B cell (primary cell): ENCODE measurements around the gene HOXB9. TPM values are rescaled to one million over a fixed set of nuclear protein-coding genes. Genes with fewer than 3 reads are reported as not detected.

ENCODE experiments used
- ATAC-seq: fragments of 200-7000 bp; cut with Tn5 transposase; one replicate; pipeline ENCODE4 v1.10.0; 2021; ENCODE audit warnings: low read depth, mild to moderate bottlenecking, moderate number of reproducible peaks, moderate library complexity
- CTCF ChIA-PET: fragments of 350-600 bp; sonication (Branson Sonifier 250); formaldehyde crosslinking; loops from one replicate; lab custom pipeline; 2021; ENCODE audit warnings: antibody characterized with exemption, inconsistent platforms; lab: Charles Lee
- POLR2A ChIA-PET: fragments of 350-600 bp; sonication (Branson Sonifier 250); formaldehyde crosslinking; loops from one replicate; lab custom pipeline; 2021; ENCODE audit warnings: antibody characterized with exemption; lab: Charles Lee
- DNase-seq: peaks from one replicate; pipeline ENCODE4 v3.0.0; 2013
- H2AFZ ChIP-seq: 2 replicates; pipeline ENCODE4 v1.6.1; 2012; ENCODE audit warnings: mild to moderate bottlenecking, low read depth, low read length; ENCODE audit not compliant: insufficient read depth, poor library complexity, severe bottlenecking
- H3K27ac ChIP-seq, 2 donors: 1 replicate in 1 of 2; 2 replicates in 1 of 2; pipeline ENCODE4 v1.5.1; 2012 to 2013; ENCODE audit warnings: low read length in 2 of 2, mild to moderate bottlenecking in 2 of 2, moderate library complexity in 1 of 2
- H3K27me3 ChIP-seq, 4 experiments: fragments of 200-600 bp in 1 of 4; sonication (generic) in 1 of 4; replicated peaks in 1 of 4; 1 replicate in 2 of 4; 2 replicates in 2 of 4; pipeline versions ENCODE4 v1.6.1 to v1.7.0; 2013 to 2016; ENCODE audit warnings: low read length in 3 of 4, mild to moderate bottlenecking in 2 of 4, mixed read lengths in 1 of 4, moderate library complexity in 1 of 4; ENCODE audit not compliant: insufficient read depth in 4 of 4, control insufficient read depth in 3 of 4; ENCODE audit errors: control extremely low read depth in 1 of 4
- H3K36me3 ChIP-seq, 2 experiments: replicated peaks in 1 of 2; 1 replicate in 1 of 2; 2 replicates in 1 of 2; pipeline versions ENCODE4 v1.6.1 to v1.7.1; 2013; ENCODE audit warnings: low read length in 1 of 2; ENCODE audit not compliant: insufficient read depth in 2 of 2, control insufficient read depth in 1 of 2; ENCODE audit errors: control extremely low read depth in 1 of 2, extremely low read depth in 1 of 2
- H3K4me1 ChIP-seq, 2 donors: fragments of 200-600 bp in 1 of 2; sonication (generic) in 1 of 2; 1 replicate in 1 of 2; 2 replicates in 1 of 2; pipeline versions ENCODE4 v1.5.1 to v1.6.1; 2013 to 2017; ENCODE audit warnings: low read length in 2 of 2; ENCODE audit not compliant: control insufficient read depth in 2 of 2, insufficient read depth in 2 of 2
- H3K4me2 ChIP-seq: replicated peaks from 2 replicates; pipeline ENCODE3; 2012; ENCODE audit warnings: mild to moderate bottlenecking, low read depth, low read length; ENCODE audit not compliant: poor library complexity, severe bottlenecking
- H3K4me3 ChIP-seq, 5 experiments: fragments of 200-600 bp in 1 of 5; sonication (generic) in 1 of 5; 1 replicate in 3 of 5; 2 replicates in 2 of 5; pipeline versions ENCODE4 v1.5.1 to v1.7.0; 2011 to 2016; ENCODE audit warnings: low read length in 4 of 5, mild to moderate bottlenecking in 4 of 5, low read depth in 2 of 5, control low read depth in 1 of 5, moderate library complexity in 1 of 5; ENCODE audit not compliant: insufficient read depth in 1 of 5; ENCODE audit errors: control extremely low read depth in 1 of 5, extremely low read depth in 1 of 5
- H3K79me2 ChIP-seq: fragments of 200-600 bp; sonication (generic); one replicate; pipeline ENCODE4 v1.6.0; 2016; ENCODE audit warnings: low read length; ENCODE audit not compliant: control insufficient read depth, insufficient read depth
- H3K9ac ChIP-seq: fragments of 200-600 bp; sonication (generic); 2 replicates; pipeline ENCODE4 v1.6.1; 2017; ENCODE audit warnings: mild to moderate bottlenecking, low read length, moderate library complexity
- H3K9me3 ChIP-seq, 3 donors: one replicate each; pipeline versions ENCODE4 v1.6.1 to v1.7.1; 2013; ENCODE audit warnings: low read length in 2 of 3; ENCODE audit not compliant: control insufficient read depth in 2 of 3, insufficient read depth in 1 of 3; ENCODE audit errors: control extremely low read depth in 1 of 3
- H4K20me1 ChIP-seq: 2 replicates; pipeline ENCODE4 v1.6.0; 2012; ENCODE audit warnings: mild to moderate bottlenecking, low read length; ENCODE audit not compliant: insufficient read depth, control insufficient read depth, poor library complexity, severe bottlenecking
- H3K27ac Mint-ChIP-seq: one replicate; pipeline ENCODE4 v1.8.0; 2021; ENCODE audit warnings: mixed read lengths
- H3K27me3 Mint-ChIP-seq: one replicate; pipeline ENCODE4 v1.8.0; 2021; ENCODE audit warnings: mixed read lengths
- H3K4me1 Mint-ChIP-seq: one replicate; pipeline ENCODE4 v1.8.0; 2021; ENCODE audit warnings: mixed read lengths
- H3K4me3 Mint-ChIP-seq: one replicate; pipeline ENCODE4 v1.8.0; 2021; ENCODE audit warnings: mixed read lengths
- H3K9me3 Mint-ChIP-seq: one replicate; pipeline ENCODE4 v1.8.0; 2022; ENCODE audit warnings: mixed read lengths; ENCODE audit not compliant: insufficient read depth
- CTCF ChIP-seq: fragments of 200-600 bp; IDR thresholded peaks from one replicate; pipeline ENCODE4 v1.8.0; 2022; ENCODE audit warnings: antibody characterized with exemption, mild to moderate bottlenecking
- EZH2 ChIP-seq: IDR thresholded peaks from 2 replicates; pipeline ENCODE4 v1.6.1; 2012; ENCODE audit warnings: borderline replicate concordance, low read depth, mild to moderate bottlenecking, moderate library complexity, low read length; ENCODE audit not compliant: insufficient read depth, poor library complexity, severe bottlenecking
- WGBS: methylation state at CpG from one replicate; pipeline ENCODE4 v1.1.5; 2013; ENCODE audit warnings: missing lambda C conversion rate; ENCODE audit not compliant: insufficient coverage; 5-methylcytosine and 5-hydroxymethylcytosine counted together
- intact Hi-C: fragments of 100-400 bp; cut with micrococcal nuclease; formaldehyde crosslinking; loops from one replicate; pipeline ENCODE4 v1.10.0; 2022
- polyA plus RNA-seq: library from polyadenylated mRNA; depleted of rRNA; stranded (reverse); fragments of >200 nt; gene quantifications from 2 replicates; pipeline ENCODE4 v1.2.3, GENCODE V29; 2012
- total RNA-seq, 2 donors: library from RNA; stranded (reverse); fragments of 120-200 nt in 1 of 2; gene quantifications; 1 replicate in 1 of 2; 2 replicates in 1 of 2; pipeline versions ENCODE4 v1.2.3 to v1.2.4, GENCODE V29; 2013 to 2022

HOXB9 gene
- total and polyA plus RNA-seq, 2 donors (not counting 1 experiment from before 2014, with no cell fraction given): 0.07 TPM; not detected in 1

- ChIA-PET POLR2A (interaction anchor here (0.5 to 0.6 kb wide), 2 partner anchors 77 to 148 kb away, joined by 4 read pairs; no protein-coding TSS in a partner anchor), CTCF (interaction anchor here (0.7 to 1.9 kb wide), 6 partner anchors 10 to 599 kb away, joined by 3 to 9 read pairs (median 3); no protein-coding TSS in a partner anchor)
- WGBS: 2% methylated on average over 61 of the region's 66 CpGs
- intact Hi-C loops: no loop called here
- Mint-ChIP-seq H3K4me1 (peaks cover 21% of the 10 kb centered on the region), H3K27me3 (peaks cover 76% of the 10 kb centered on the region), H3K4me3 (peak overlapping the region; percentile 80), H3K9me3 (no peaks in the 10 kb centered on the region), H3K27ac (no peak overlapping the region)
- Histone ChIP-seq H3K9me3 (peaks cover 0 to 9% (median 0%) of the 10 kb centered on the region in 3 donors), H3K79me2 (no peaks in the 10 kb centered on the region), H3K36me3 (no peaks in the 10 kb centered on the region), H3K4me1 (peaks cover 26 to 30% of the 10 kb centered on the region in 2 donors), H4K20me1 (no peaks in the 10 kb centered on the region), H3K4me2 (peak overlapping the region; percentile 97), H3K9ac (peak overlapping the region; percentile 63), H2AFZ (peak overlapping the region; percentile 76), H3K27ac (no peak overlapping the region), H3K27me3 (peaks cover 0 to 97% (median 71%) of the 10 kb centered on the region in 4 experiments), H3K4me3 (peak overlapping the region in 3 of 5 experiments; percentile 37 to 66 (median 52))
- TF ChIP-seq EZH2 (no peak), CTCF (no peak)
- DNase-seq: peak; percentile 48
- peak; percentile 12 for ATAC-seq
Measured at GRCh38 chr17:48624544-48625494, 1.3 kb downstream of the HOXB9 start.
